PFSK-1 (cell line): ENCODE measurements around the gene SKAP2.

Source experiments
- FOXP2 ChIP-seq: optimal IDR thresholded peaks from 2 replicates; pipeline ENCODE3; 2011; ENCODE audit warnings: borderline replicate concordance, control low read depth, inconsistent platforms; ENCODE audit not compliant: insufficient read depth; ENCODE audit errors: extremely low read length, extremely low read depth
- POLR2AphosphoS5 ChIP-seq: IDR thresholded peaks from 2 replicates; pipeline ENCODE4 v1.6.1; 2012; ENCODE audit warnings: low read depth, mild to moderate bottlenecking, control low read depth, low read length, moderate library complexity
- SIN3A ChIP-seq: IDR thresholded peaks from 2 replicates; pipeline ENCODE4 v1.6.1; 2012; ENCODE audit warnings: mild to moderate bottlenecking, low read length, moderate library complexity, borderline replicate concordance; ENCODE audit not compliant: insufficient read depth
- TAF1 ChIP-seq: IDR thresholded peaks from 2 replicates; pipeline ENCODE4 v1.6.1; 2012; ENCODE audit warnings: low read length, control low read depth, borderline replicate concordance; ENCODE audit not compliant: insufficient read depth

DNA sequence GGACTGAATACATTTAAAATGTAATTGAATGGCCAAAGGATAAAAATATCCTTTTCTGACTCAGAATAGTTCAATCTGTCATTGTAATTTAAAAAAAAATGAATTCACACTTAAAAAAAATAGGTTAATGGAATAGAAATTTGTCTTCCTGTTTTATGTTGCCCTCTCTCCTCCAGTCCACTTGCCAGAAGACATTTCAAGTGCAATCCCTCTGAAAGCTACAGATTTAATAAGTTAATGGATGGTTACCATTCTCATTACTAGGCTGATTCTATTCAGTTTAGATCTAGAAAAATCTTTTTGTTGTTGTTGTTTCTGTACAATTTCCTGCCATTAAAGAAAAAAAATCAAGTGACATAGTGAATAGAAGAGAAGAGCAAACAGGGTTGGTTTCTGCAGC lies 142.9 kb downstream of the SKAP2 start:
- TF ChIP-seq SIN3A (no peak), POLR2AphosphoS5 (no peak), TAF1 (no peak), FOXP2 (no peak)
